GM19193 (cell line): ENCODE measurements around the gene RABEPK.

ENCODE experiments used
- POLR2A ChIP-seq: IDR thresholded peaks from 4 replicates; pipeline ENCODE4 v1.6.1; 2011; ENCODE audit not compliant: insufficient read depth, insufficient read length; ENCODE audit errors: extremely low read depth

Gene RABEPK

GRCh38 chr9:125200216-125201047 lies at the start of gene RABEPK:
Gene RABEPK, plus strand, starts transcription at chr9:125200542. Its CDS starts 2,472 bp downstream, at chr9:125203014.
- peak; percentile 92 for TF ChIP-seq POLR2A

GRCh38 chr9:125151730-125152129 lies 48.6 kb upstream of the RABEPK start:
- TF ChIP-seq POLR2A = no peak

- TF ChIP-seq POLR2A = no peak
Observed at GRCh38 chr9:125153712-125154367, 46.5 kb upstream of the RABEPK start.

- TF ChIP-seq POLR2A = no peak
Observed at GRCh38 chr9:125156551-125156950, 43.8 kb upstream of the RABEPK start.

GRCh38 chr9:125160750-125161149 lies 39.6 kb upstream of the RABEPK start:
- TF ChIP-seq POLR2A = no peak

- no peak for TF ChIP-seq POLR2A
Observed at GRCh38 chr9:125161284-125161918, 38.9 kb upstream of the RABEPK start.

GRCh38 chr9:125166762-125167161 lies 33.6 kb upstream of the RABEPK start:
- no peak for TF ChIP-seq POLR2A

GRCh38 chr9:125169895-125170294 lies 30.4 kb upstream of the RABEPK start:
- TF ChIP-seq POLR2A = no peak

- TF ChIP-seq POLR2A = no peak
Observed at GRCh38 chr9:125172031-125172755, 28.1 kb upstream of the RABEPK start.

GRCh38 chr9:125176636-125177035 lies 23.7 kb upstream of the RABEPK start:
- TF ChIP-seq POLR2A = no peak

GRCh38 chr9:125177888-125178287 lies 22.5 kb upstream of the RABEPK start:
- no peak for TF ChIP-seq POLR2A

GRCh38 chr9:125180876-125181275 lies 19.5 kb upstream of the RABEPK start:
- TF ChIP-seq POLR2A = no peak

- TF ChIP-seq POLR2A = no peak
Observed at GRCh38 chr9:125183054-125183453, 17.3 kb upstream of the RABEPK start.

GRCh38 chr9:125183561-125183960 lies 16.8 kb upstream of the RABEPK start:
- no peak for TF ChIP-seq POLR2A

- no peak for TF ChIP-seq POLR2A
Observed at GRCh38 chr9:125189011-125189360, 11.4 kb upstream of the RABEPK start.
